GM18909 (cell line): ENCODE results near the gene KRT39.
"Not testable (repeated sequence)": the region's sequence is repeated elsewhere in the genome, so short reads cannot be mapped to it uniquely, and the experiment has no call there.

Experiments used
- ATAC-seq: cut with Tn5 transposase; IDR thresholded peaks from one replicate; pipeline ENCODE4 v1.9.1; 2021; ENCODE audit warnings: mild to moderate bottlenecking; ENCODE audit not compliant: unreplicated experiment, poor library complexity

KRT39 gene

GRCh38 chr17:40944531-40944930 lies 22.2 kb downstream of the KRT39 start:
- ATAC-seq, result no peak

- no peak for ATAC-seq
These were observed 24.2 kb downstream of the KRT39 start for GRCh38 chr17:40942553-40942952.

GRCh38 chr17:40940266-40940665 lies 26.5 kb downstream of the KRT39 start:
- no peak for ATAC-seq

- ATAC-seq, result no peak
These were observed 27.8 kb downstream of the KRT39 start for GRCh38 chr17:40938981-40939380.

- ATAC-seq, result no peak
These were observed 29.3 kb downstream of the KRT39 start, which contains the start of gene KRT23 for GRCh38 chr17:40937384-40937819. TSS of gene KRT23 (minus strand) at chr17:40937646. CDS start at chr17:40936603, 1,043 bp downstream.

GRCh38 chr17:40936976-40937375 lies 29.8 kb downstream of the KRT39 start:
- ATAC-seq, result no peak

GRCh38 chr17:40936437-40936971 lies 30.2 kb downstream of the KRT39 start:
- ATAC-seq, result no peak

- ATAC-seq, result no peak
These were observed 31.1 kb downstream of the KRT39 start for GRCh38 chr17:40935624-40936023.

- no peak for ATAC-seq
These were observed 34.1 kb downstream of the KRT39 start for GRCh38 chr17:40932608-40933007.

GRCh38 chr17:40931311-40931710 lies 35.4 kb downstream of the KRT39 start:
- no peak for ATAC-seq

- ATAC-seq, result no peak
These were observed 40.4 kb downstream of the KRT39 start for GRCh38 chr17:40926341-40926740.

- ATAC-seq, result no peak
These were observed 44.5 kb downstream of the KRT39 start for GRCh38 chr17:40922239-40922638.

GRCh38 chr17:40921026-40921425 lies 45.7 kb downstream of the KRT39 start:
- ATAC-seq, result no peak

- not testable (repeated sequence) for ATAC-seq
These were observed 49.6 kb downstream of the KRT39 start for GRCh38 chr17:40917116-40917515.

- ATAC-seq, result no peak
These were observed 50.4 kb downstream of the KRT39 start for GRCh38 chr17:40916366-40916765.

- no peak for ATAC-seq
These were observed 51.0 kb downstream of the KRT39 start for GRCh38 chr17:40915721-40916256.

- ATAC-seq, result no peak
These were observed 51.5 kb downstream of the KRT39 start for GRCh38 chr17:40915199-40915661.

- no peak for ATAC-seq
These were observed 52.5 kb downstream of the KRT39 start for GRCh38 chr17:40914075-40914855.

- ATAC-seq, result no peak
These were observed 54.1 kb downstream of the KRT39 start for GRCh38 chr17:40912486-40913210.

GRCh38 chr17:40910441-40910841 lies 56.3 kb downstream of the KRT39 start:
- ATAC-seq, result no peak

- no peak for ATAC-seq
These were observed 57.0 kb downstream of the KRT39 start for GRCh38 chr17:40909755-40910154.
